ENCODE measurements around the gene CDH4. TPM values are rescaled to one million over a fixed set of nuclear protein-coding genes. Genes with fewer than 3 reads are reported as not detected.

CDH4 gene
- total RNA-seq, 1 donor from 2014 or later: 2.9 TPM

DNA sequence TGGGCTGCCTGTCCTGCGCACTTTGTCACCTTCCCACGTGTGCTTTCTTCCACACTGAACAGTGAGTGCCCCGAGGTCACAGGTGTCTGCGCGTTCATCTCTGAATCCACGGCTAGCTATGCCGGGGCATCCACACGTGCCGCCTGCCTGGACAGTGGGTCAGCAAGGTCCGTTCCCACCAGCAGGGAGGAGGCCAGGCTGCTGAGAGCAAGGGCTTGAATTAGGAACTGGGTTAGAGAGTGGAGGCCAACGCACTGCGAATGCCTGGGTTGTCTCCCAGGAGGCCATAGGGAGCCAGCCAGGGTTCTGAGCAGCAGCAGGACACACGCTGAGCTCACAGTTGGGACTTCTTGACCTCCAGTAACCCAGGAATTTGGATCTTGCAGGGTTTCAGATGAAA, 565.5 kb downstream of the CDH4 start:
- peak overlapping the region; percentile 82 for H3K27ac Mint-ChIP-seq
- DNase-seq (ENCODE audit: low spot score): no peak
- TF ChIP-seq EZH2phosphoT487 (IDR thresholded peaks at IDR 0.05) (no peak), EZH2 (IDR thresholded peaks at IDR 0.05) (no peak)
- TF ChIP-seq, protein P1, sequence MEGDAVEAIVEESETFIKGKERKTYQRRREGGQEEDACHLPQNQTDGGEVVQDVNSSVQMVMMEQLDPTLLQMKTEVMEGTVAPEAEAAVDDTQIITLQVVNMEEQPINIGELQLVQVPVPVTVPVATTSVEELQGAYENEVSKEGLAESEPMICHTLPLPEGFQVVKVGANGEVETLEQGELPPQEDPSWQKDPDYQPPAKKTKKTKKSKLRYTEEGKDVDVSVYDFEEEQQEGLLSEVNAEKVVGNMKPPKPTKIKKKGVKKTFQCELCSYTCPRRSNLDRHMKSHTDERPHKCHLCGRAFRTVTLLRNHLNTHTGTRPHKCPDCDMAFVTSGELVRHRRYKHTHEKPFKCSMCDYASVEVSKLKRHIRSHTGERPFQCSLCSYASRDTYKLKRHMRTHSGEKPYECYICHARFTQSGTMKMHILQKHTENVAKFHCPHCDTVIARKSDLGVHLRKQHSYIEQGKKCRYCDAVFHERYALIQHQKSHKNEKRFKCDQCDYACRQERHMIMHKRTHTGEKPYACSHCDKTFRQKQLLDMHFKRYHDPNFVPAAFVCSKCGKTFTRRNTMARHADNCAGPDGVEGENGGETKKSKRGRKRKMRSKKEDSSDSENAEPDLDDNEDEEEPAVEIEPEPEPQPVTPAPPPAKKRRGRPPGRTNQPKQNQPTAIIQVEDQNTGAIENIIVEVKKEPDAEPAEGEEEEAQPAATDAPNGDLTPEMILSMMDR (IDR thresholded peaks at IDR 0.05): no peak

DNA sequence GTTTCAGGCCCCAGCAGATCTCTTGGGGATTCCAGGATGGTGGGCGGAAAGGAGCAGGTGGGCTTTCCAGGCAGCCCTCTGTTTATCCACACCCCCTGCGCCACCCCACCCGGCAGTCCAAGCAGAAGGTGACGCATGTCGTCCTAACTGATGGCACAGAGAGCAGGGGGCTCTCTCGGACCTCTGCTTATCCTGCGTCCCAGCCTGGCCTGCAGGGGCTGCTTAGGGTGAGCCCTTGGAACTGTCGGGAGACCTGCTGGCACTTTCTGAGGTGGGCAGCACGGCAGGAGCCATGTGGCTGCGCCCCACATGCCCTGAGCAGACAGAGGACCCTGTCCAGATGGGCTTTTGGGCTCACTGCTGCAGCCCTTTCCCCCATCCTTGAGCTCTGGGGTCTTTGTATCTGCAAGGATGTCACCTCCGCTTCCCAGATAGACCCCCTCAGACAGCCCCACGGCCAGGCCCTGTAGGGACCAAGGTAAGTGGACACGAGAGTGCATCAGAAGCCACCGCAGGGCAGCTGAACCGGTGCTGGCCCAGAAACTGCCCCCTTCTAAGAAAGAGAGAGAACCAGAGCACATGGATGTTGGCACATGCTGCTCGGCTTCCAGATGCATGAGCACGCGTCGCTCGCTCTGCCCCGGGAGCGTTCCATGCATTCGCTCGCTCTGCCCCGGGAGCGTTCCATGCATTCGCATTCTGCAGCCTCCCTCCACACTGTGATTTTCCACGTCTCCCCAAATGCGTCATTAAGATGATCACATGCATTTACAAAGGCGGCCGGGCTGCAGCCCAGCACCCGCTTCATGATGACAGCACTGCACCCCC, 566.9 kb downstream of the CDH4 start:
- no peak overlapping the region for H3K27ac ChIP-seq
- no peak for TF ChIP-seq EZH2 (IDR thresholded peaks at IDR 0.05)
- TF ChIP-seq EZH2phosphoT487 (IDR thresholded peaks at IDR 0.05): no peak
- TF ChIP-seq, protein P1 (IDR thresholded peaks at IDR 0.05): no peak

More for the DNA sequence above, 565.5 kb downstream of the CDH4 start:
- H3K9me3 ChIP-seq (ENCODE audit: low read depth): no peaks in the 10 kb centered on the region
- no peaks in the 10 kb centered on the region for H3F3A ChIP-seq (ENCODE audit: low read depth)
- H3K4me1 ChIP-seq: peaks cover 3% of the 10 kb centered on the region
- no peak overlapping the region for H2AFZ ChIP-seq (replicated peaks)
- no peak overlapping the region for H3K4me2 ChIP-seq
- H3K4me3 ChIP-seq: no peak overlapping the region
- H3K79me2 ChIP-seq (ENCODE audit: low read depth): no peaks in the 10 kb centered on the region
- H3K27ac ChIP-seq: no peak overlapping the region
- H3K36me3 Mint-ChIP-seq: no peaks in the 10 kb centered on the region
- no peaks in the 10 kb centered on the region for H3K27me3 ChIP-seq
- no peak overlapping the region for H3K4me3 Mint-ChIP-seq
- H3K9me3 Mint-ChIP-seq: no peaks in the 10 kb centered on the region
- H3K36me3 ChIP-seq: no peaks in the 10 kb centered on the region
- peaks cover 15% of the 10 kb centered on the region for H3K4me1 Mint-ChIP-seq
- H3K9ac ChIP-seq: no peak overlapping the region
- H3K27me3 Mint-ChIP-seq (ENCODE audit: insufficient read depth, low read depth): peaks cover 4% of the 10 kb centered on the region
- H4K20me1 ChIP-seq (ENCODE audit: low read depth): no peaks in the 10 kb centered on the region

DNA sequence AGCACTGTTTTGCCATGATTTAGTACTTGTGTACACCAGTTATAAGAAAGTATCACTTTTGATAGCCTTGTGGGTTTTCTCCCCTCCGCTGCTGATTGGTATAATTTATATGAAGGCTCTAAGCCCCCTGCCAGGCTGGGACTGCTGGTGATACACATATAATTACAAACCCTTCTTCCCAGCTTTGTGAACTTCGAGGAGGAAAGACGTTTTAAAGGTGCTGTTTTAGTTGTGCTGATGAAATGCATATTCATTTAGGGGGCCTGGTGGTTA, 567.4 kb downstream of the CDH4 start:
- Histone ChIP-seq H3K9ac (no peak overlapping the region), H3K27me3 (no peaks in the 10 kb centered on the region), H4K20me1 (ENCODE audit: low read depth) (no peaks in the 10 kb centered on the region), H3K79me2 (ENCODE audit: low read depth) (no peaks in the 10 kb centered on the region), H3K4me2 (no peak overlapping the region), H3K4me1 (peaks cover 3% of the 10 kb centered on the region), H3K36me3 (no peaks in the 10 kb centered on the region), H3K27ac (no peak overlapping the region), H3K4me3 (no peak overlapping the region), H3K9me3 (ENCODE audit: low read depth) (no peaks in the 10 kb centered on the region), H3F3A (ENCODE audit: low read depth) (no peaks in the 10 kb centered on the region), H2AFZ (replicated peaks) (no peak overlapping the region)
- DNase-seq (ENCODE audit: low spot score): no peak
- TF ChIP-seq EZH2phosphoT487 (IDR thresholded peaks at IDR 0.05) (no peak), EZH2 (IDR thresholded peaks at IDR 0.05) (no peak)
- TF ChIP-seq, protein P1 (IDR thresholded peaks at IDR 0.05): no peak
- Mint-ChIP-seq H3K36me3 (no peaks in the 10 kb centered on the region), H3K27ac (peak overlapping the region; percentile 78), H3K27me3 (ENCODE audit: insufficient read depth, low read depth) (peaks cover 4% of the 10 kb centered on the region), H3K9me3 (no peaks in the 10 kb centered on the region), H3K4me3 (no peak overlapping the region), H3K4me1 (peaks cover 13% of the 10 kb centered on the region)

More for the DNA sequence above, 566.9 kb downstream of the CDH4 start:
- Histone ChIP-seq H3F3A (ENCODE audit: low read depth) (no peaks in the 10 kb centered on the region), H2AFZ (replicated peaks) (no peak overlapping the region), H3K9ac (no peak overlapping the region), H3K4me3 (no peak overlapping the region), H3K4me1 (peaks cover 3% of the 10 kb centered on the region), H3K79me2 (ENCODE audit: low read depth) (no peaks in the 10 kb centered on the region), H3K36me3 (no peaks in the 10 kb centered on the region), H3K9me3 (ENCODE audit: low read depth) (no peaks in the 10 kb centered on the region), H4K20me1 (ENCODE audit: low read depth) (no peaks in the 10 kb centered on the region), H3K27me3 (no peaks in the 10 kb centered on the region), H3K4me2 (no peak overlapping the region)
- Mint-ChIP-seq H3K36me3 (no peaks in the 10 kb centered on the region), H3K9me3 (no peaks in the 10 kb centered on the region), H3K27me3 (ENCODE audit: insufficient read depth, low read depth) (peaks cover 4% of the 10 kb centered on the region), H3K27ac (peak overlapping the region; percentile 78), H3K4me3 (no peak overlapping the region), H3K4me1 (peaks cover 13% of the 10 kb centered on the region)
- DNase-seq (ENCODE audit: low spot score): no peak

All from neural progenitor cell (in vitro differentiated cells).